CD1c-positive myeloid dendritic cell (primary cell): ENCODE measurements around the gene PRDM11.

Experiments used
- DNase-seq: peaks from one replicate; pipeline ENCODE4 v3.0.0-alpha.2; 2016; ENCODE audit errors: extremely low spot score

PRDM11 gene

DNA sequence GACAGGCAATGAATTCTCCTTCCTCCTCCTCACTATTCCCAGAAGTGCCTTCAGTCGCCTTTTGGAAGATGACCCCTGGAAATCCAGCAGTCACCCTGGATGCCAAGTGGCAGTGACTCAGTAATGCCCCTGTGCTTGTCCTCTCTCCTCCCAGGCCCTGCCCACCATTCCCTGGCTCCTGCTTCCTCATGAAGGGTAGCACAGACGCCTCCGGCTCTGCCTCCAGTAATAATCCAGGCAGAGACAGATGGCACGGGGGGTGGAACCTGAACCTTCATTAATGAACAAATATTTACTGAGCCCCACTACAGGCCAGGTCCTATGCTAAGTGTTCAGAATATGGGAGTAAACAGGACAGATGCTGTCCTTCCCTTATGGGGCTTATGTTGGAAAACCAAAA lies 116.5 kb downstream of the PRDM11 start:
- no peak for DNase-seq

DNA sequence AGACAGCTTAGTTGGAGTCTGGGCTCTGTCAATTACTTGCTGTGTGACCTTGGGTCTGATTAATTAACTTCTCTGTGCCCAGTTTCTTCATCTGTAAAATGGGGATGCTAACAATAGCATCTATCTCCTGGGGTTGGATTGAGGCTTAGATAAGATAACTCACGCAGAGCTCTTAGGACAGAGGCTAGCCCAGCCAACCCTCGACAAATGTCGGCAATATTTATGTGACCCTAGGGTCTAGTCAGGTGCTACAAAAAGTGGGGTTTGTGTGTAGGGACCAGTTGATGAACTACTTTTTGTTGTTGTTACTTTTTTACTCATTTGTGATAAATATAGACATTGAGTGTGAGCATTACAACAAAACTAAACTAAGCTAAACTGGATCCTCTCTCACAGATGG lies 117.3 kb downstream of the PRDM11 start:
- DNase-seq: no peak

DNA sequence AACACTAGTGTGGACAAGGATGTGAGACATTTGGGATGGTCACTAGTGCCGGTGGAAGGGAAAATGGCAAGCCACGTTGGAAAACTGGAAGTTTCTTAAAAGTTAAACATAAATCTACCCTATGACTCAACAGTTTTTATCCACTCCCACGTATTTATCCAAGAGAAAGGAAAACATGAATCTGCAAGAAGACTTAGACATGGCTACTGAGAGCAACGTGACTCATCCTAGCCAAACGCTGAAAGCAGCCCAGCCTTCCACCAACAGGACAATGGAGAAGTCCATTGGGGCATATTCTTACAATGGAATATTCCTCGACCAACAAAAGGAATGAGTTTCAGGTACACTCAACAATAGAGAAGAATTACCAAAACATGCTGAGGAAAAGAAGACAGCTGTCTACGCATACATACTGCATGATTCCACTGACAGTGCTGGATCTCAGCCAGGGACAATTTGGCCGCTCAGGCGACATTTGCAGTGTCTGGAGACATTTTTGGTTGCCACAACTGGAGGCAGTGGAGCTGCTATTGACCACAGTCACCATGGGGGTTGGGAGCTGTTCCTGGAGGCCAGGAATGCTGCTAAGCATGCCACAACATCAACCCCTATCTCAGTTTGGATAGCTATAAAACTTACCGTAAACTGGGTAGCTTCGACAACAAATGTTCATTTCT lies 118.5 kb downstream of the PRDM11 start:
- DNase-seq: no peak

DNA sequence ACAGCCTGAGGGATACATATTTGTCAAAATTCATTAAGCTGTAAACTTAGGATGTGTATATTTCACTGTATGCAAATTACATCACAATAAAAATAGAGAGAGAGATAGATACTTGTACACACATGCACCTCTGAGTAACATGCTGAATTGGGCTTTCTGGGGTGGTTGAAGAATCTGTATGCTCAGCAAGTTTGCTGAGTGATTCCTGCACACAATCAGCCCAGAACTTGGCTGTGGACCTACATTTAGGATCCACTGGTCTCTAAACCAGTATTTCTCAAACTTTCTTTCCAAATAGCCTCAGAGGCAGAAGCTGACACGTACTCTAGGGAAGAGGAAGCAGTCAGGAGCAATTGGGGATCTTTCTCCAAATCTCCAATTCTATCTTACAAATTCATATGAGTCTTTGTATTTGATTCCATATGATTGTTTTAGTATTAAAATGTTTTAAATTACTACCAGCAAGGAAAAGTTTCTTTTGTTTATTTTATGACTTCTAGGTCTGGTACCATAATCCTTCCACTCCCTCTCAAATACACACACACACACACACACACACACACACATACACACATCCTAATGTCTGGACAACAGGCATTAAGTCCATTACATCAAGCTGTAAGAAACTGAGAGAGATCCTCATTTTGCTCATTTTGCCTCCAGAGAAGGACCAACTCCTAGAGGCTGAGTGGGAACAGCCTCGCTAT lies 119.7 kb downstream of the PRDM11 start:
- no peak for DNase-seq

DNA sequence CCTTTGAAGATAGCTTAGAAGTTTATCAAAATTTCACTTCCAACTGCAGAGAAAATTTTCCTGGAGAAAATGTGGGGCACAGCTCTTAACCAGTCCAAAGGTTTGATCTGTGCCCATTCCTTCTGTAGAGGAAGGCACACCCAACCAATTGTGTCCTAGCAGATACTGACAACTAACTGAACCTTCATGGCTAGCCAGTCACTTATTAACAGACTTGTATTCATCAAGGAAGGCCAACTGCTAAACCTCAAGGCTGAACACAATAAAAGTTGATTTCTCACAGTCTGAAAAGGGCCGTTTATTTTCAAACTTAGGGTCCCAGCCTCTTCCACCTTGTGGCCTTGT lies 120.2 kb downstream of the PRDM11 start:
- no peak for DNase-seq

DNA sequence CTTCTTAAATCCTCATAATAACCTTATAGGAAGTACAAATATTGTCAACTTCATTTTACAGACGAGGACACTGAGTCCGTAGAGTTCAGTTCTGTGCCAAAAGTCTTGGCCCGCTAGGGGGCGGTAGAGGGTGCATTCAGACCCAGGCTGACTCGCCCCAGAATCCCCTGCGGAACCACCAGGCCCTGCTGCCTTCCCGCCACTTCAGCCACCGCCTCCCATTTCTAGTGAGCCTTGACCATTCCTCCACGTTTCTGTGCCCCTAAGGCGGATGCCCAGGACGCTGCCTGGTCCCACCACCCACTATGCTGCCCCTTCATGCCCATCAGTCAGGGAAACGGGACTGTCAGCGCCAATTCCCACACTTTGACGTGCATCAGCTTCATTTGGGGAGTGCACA lies 120.6 kb downstream of the PRDM11 start:
- DNase-seq: no peak

DNA sequence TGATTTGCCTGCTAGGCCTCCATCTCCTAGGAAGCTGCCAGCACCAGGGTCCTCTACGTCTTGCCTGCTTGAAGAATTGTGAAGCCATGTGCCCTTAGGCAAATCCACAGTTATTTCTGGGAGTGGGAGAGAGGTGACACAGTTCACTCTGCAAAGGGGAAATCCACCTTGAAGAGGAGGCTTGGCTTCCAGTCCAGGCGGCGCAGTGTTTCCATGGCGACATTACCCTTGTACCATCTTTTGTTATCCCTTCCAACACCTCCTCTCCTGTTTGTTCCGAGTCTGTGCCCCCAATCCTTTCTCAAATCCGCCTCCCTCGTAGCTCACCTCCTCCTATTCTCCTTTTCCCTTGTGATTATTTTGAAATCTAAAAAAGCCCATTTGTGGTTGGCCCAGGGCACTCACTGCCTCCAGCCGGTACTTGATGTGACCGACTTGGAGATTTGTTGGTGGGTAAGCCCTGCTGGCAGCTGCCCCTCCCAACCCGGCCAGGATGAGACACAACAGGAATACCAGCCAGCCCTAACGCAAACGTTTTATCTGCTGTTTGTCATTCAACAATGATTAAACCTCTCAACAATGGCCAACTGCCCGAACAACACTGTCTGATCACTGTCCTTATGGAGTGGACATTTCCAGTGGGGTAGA lies 121.3 kb downstream of the PRDM11 start:
- no peak for DNase-seq

DNA sequence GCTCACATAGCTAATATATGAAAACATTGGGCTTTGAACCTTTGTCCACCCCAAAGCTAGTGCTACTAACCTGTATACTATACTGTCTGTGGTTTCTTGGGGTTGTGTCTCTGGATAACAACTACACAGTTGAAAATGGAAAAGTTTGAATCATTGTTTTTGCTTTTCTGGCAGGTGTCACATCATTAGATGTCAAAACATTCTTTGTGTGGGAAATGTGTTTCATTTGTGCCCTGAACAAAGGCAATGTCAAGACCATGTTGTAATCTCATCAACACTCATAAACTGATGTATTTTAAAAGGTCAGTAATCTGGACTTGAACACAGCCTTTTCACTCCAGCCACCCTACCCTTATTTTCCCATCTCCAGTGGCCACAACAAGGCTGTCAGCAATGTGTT lies 123.2 kb downstream of the PRDM11 start:
- no peak for DNase-seq

DNA sequence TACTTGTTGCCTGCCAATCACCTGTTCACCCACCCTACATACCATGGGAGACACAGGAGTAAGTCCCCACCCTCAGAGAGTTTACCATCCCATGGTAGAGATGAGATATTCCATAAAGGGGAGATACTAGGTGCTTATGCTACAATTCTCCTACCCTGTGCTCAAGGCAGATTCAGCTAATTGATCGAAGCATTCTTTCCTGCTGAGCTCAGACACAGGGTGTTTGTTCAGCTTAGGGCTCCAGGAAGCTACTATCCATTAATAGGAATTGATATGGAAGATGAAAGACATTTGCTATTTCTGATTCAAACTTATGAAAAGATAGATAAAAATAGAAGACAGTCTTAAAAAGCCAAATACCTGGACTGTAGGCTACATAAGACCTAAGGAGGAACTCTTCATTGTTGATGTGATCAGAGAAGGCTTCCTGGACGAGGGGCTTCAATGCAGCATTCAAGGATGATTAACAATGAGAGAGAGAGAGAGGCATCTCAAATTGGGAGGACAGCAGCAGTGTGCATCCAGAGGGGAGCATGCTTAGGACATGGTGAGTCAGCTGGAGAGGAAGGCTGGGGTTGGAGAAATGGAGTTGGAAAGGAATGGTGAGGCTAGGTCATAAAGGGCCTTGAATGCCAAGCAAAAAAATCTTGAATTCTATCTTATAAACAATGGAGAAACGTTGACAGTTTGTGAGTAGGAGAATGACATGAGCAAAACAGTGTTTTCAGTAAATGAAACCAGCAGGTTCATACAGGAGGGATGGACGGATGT lies 124.7 kb downstream of the PRDM11 start:
- DNase-seq: no peak

DNA sequence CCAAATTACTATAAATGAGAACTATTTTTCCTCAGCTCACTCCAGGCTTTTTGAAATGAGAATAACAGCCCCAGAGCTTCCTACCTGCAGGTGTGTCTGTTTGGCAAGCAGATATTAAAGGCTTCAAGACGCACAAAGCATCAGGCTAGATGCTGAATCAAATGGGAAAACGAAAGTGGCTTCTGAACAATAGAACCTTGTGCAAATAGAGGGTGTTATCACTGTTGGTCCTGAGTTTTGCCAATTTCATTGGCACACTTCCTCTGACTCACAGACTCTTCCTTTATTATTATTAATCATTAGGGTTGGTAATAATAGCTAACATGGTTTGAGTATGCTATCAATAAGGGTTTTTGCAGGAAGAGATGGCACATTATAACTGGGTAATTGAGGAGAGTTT lies 126.3 kb downstream of the PRDM11 start:
- no peak for DNase-seq

DNA sequence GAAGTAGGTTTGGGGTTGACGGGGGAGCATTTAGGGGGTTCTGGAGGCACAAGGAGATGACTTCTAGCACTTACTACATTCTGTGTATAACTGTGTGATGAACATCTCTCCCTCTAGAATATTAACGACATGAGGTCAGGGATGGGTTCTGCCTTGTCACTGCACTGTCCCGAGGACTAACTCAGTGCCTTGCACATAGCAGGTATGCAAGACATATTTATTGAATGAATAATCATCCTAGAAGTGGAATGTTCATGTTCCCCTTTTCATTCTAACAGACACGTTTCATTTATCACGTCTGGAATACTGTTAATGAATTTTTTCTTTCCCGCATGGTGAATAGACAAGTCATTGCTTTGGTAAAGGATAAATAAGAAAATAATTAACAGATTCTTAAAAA lies 127.1 kb downstream of the PRDM11 start:
- no peak for DNase-seq

DNA sequence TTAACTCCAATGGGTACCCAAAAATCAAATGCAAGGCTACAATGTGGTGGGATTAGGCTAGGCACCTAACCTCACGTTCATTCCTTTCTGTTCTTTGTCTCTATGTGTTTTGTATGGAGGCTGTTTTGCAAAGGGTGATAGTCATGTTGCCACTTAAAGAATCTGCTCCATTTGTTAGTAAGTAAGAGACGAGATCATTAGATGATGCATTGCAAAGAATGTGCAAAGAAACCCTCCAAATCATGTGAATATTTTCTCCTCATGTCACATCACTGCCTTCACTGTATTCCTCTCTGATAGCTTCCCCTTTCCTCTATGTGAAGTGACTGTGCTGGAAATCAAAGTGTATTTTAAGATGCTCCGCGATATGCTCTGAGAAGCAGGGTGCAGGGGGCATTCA lies 127.8 kb downstream of the PRDM11 start:
- DNase-seq: no peak

DNA sequence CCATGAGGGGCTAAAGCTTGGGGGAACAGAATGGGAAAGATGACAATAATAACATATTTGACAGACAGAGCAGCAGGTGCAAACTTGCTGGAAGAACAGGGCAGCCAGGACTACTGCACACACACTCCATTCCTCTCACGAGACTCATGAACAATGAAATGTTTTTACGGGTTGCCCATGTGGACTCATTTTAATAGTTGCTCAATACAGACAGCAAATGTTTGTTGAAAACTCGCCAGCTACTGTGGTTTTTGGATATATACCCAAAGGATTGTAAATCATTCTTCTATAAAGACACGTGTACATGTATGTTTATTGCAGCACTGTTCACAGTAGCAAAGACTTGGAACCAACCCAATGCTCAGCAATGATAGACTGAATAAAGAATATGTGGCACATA lies 129.4 kb downstream of the PRDM11 start:
- no peak for DNase-seq

DNA sequence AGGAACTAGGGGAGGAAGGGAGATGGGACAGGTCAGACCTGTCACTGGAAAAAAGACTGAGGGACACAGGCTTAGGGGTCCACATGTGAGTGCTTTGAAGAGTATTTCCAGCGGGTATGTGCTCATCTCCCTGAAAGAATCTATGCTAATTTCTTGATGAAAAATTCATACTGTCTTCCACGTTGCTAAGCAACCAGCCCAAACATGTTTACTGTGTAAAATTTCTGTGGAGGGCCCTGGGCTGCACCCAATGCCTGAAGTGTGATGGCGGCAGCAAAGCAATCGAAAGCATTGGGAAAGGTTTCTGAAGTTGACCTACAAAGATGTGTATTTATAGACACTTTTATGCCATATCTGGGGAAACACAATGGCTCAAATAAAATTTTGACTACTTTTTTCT lies 132.3 kb downstream of the PRDM11 start:
- no peak for DNase-seq

DNA sequence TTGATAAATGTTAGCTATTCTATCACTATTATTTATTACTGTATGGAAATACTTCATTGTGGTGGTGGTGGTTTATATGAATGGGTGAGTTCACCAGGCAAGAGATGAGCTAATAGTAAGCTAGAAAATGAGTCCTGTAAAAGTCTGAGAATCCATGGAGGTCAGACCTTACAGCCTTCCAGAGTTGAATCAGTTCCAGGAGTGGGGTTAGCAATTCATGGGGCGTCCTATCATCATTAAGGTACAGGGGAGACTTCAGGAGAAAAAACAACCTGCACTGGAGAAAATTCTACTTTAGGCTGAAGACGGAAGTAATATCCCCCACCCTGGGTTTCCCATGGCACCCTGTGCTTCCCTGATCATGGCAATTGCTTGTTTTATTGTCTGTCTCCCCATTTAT lies 133.2 kb downstream of the PRDM11 start:
- no peak for DNase-seq

DNA sequence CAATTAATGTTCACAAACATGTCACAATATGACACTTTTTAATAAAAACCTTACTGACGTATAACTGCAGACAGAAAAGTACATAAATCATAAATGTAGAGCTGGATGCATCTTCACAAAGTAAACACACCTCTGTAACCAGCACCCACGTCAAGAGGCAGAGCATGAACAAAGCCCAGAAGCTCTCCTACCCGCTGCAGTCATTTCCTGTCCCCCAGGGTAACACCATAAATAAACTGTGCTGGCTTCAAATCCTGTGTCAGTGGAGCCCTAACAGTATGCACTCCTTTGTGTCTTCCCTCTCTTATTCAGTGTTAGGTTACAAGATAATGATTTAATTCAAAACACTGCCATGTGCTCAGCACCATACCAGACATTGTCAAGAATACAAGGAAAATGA lies 134.0 kb downstream of the PRDM11 start:
- no peak for DNase-seq

DNA sequence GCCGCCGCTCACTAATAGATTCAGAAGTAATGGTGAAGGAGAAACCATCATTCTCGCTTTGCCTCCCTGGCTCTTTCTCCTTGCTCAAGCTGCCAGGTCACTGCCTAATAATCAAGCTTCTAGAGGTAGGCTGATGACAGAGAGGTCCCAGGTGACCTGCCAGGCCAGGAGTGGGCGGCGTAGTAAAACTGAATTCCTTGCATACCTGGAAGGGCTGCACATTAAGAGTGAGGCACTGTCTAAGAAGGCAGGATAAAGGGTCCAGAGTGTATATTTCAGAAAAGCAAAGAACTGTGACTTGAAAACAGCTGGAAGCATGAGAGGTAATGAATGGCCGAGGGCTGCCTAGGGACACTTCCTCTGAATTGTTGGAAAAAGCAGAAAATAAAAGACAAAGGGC lies 135.6 kb downstream of the PRDM11 start:
- DNase-seq: no peak
